Measurements from ENCODE around the gene JAM2. TPM values are rescaled to one million over a fixed set of nuclear protein-coding genes. Genes with fewer than 3 reads are reported as not detected.

The JAM2 gene, protein sequence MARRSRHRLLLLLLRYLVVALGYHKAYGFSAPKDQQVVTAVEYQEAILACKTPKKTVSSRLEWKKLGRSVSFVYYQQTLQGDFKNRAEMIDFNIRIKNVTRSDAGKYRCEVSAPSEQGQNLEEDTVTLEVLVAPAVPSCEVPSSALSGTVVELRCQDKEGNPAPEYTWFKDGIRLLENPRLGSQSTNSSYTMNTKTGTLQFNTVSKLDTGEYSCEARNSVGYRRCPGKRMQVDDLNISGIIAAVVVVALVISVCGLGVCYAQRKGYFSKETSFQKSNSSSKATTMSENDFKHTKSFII
- polyA plus RNA-seq (2013, experiment 1 of 2) = 0.06 TPM
- polyA plus RNA-seq (2013, experiment 2 of 2) = 0.12 TPM

DNA sequence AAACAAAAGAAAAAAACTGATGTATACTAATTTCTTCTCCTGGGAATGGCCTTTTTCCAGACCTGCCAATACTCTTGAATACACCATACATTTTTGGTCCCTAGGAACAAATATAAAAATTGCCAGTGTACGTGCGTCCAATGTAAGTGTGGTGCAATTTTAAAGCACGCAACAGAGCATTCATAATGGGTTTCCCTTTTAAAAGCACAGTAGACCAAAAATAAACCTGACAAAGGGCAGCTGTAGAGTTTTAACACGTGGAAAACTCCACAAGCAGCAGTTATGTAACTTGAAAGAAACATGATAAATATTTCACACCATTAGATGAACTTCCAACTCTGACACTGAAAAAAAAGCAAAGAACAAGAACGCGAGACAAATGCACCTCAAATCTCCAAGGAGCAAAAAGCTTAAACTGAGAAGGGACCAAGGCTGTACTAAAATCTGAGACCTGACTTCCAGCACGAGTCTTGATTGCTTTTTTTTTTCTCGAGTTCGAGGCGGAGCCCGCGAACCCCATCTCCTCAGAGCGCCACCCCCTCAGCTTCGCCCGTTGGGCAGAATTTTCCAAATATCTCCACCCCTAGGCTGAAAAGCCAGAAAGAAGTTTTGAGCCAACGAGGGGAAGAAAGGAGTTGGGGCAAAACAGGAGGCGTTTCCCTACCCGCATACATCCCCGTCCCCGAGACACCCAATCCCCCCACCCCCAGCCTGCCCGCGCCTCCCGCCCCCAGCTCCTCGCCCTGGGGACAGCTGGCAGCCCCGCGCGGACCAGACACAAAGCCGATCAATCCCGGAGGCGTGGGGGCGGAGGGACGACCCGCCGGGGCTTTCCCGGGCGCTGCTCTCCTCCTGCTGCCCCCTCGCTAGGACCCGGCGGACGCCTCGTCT, at the start of gene JAM2:
TSS of gene JAM2 (plus strand) at position 599 of the 891 bp plus-strand sequence. CDS start 564 bp downstream, outside the sequence.
- Histone ChIP-seq H2BK5ac (ENCODE audit: low read depth, low read length, poor library complexity, severe bottlenecking) (no peak within 1 kb of the TSS), H3K4ac (ENCODE audit: low read depth in 1 of 2, low read length in 2 of 2) (no peak within 1 kb of the TSS), H3K27me3 (ENCODE audit: control insufficient read depth in 1 of 2, insufficient read depth in 1 of 2, low read length in 2 of 2) (peaks cover 0 to 19% of the 10 kb centered on the region in 2 experiments), H4K91ac (ENCODE audit: low read length) (no peak within 1 kb of the TSS), H3K4me3 (ENCODE audit: insufficient read depth in 1 of 2, low read depth in 1 of 2, low read length in 2 of 2) (peak within 1 kb of the TSS; percentile 63 to 83), H3K9me3 (ENCODE audit: control insufficient read depth, low read length) (no peaks in the 10 kb centered on the region), H2AK5ac (ENCODE audit: low read length, severe bottlenecking) (no peak within 1 kb of the TSS), H2BK15ac (ENCODE audit: low read depth, poor library complexity, severe bottlenecking) (no peak within 1 kb of the TSS), H3K14ac (ENCODE audit: low read length in 2 of 2) (peak within 1 kb of the TSS in 1 of 2 experiments; percentile 22), H3K9ac (ENCODE audit: low read length) (peak within 1 kb of the TSS; percentile 84), H2AFZ (ENCODE audit: low read depth, low read length) (peak within 1 kb of the TSS; percentile 54), H2BK120ac (ENCODE audit: low read depth, low read length) (no peak within 1 kb of the TSS), H4K8ac (ENCODE audit: low read length) (no peak within 1 kb of the TSS), H3K27ac (ENCODE audit: low read length, poor library complexity, severe bottlenecking) (no peak within 1 kb of the TSS), H3K4me1 (ENCODE audit: control insufficient read depth, insufficient read depth, low read depth, low read length) (peaks cover 8% of the 10 kb centered on the region), H3K18ac (ENCODE audit: low read depth in 1 of 2, low read length in 2 of 2) (no peak within 1 kb of the TSS), H3K79me1 (replicated peaks; ENCODE audit: low read length, poor library complexity, severe bottlenecking) (no peaks in the 10 kb centered on the region), H3K4me2 (ENCODE audit: low read length, poor library complexity, severe bottlenecking) (peak within 1 kb of the TSS; percentile 90), H3K36me3 (ENCODE audit: control insufficient read depth in 1 of 2, insufficient read depth in 2 of 2, low read depth in 1 of 2, low read length in 2 of 2) (no peaks in the 10 kb centered on the region), H2BK12ac (ENCODE audit: low read length in 2 of 2) (no peak within 1 kb of the TSS), H3K23ac (ENCODE audit: low read length in 2 of 2) (peak within 1 kb of the TSS in 1 of 2 experiments; percentile 93)
- DNase-seq = peak; percentile 35
- 10% methylated on average over 28 of the region's 41 CpGs for WGBS

DNA sequence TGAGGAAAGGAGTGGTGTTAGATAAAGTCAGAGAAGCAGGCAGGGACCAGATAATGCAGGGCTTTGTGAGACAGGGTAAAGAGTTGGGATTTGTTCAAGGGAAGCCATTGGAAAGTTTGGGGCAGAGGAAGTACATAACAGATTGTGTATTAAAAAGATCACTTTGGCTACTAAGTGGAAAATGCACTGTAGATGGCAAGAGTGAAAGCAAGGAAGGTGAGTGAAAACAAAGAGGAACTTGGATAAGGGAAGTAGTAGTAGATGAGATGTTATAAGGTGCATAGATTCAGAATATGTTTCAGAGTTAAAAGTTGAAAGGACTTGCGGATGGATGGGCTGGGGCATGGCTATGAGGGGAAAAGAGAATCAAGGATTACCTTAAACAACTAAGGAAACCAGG, 49.2 kb upstream of the JAM2 start:
- Histone ChIP-seq H3K4ac (ENCODE audit: low read depth in 1 of 2, low read length in 2 of 2) (no peak overlapping the region), H3K27me3 (ENCODE audit: control insufficient read depth in 1 of 2, insufficient read depth in 1 of 2, low read length in 2 of 2) (no peaks in the 10 kb centered on the region), H3K23ac (ENCODE audit: low read length in 2 of 2) (no peak overlapping the region), H3K4me3 (ENCODE audit: insufficient read depth in 1 of 2, low read depth in 1 of 2, low read length in 2 of 2) (no peak overlapping the region), H3K18ac (ENCODE audit: low read depth in 1 of 2, low read length in 2 of 2) (no peak overlapping the region), H3K27ac (ENCODE audit: low read length, poor library complexity, severe bottlenecking) (no peak overlapping the region), H3K79me1 (replicated peaks; ENCODE audit: low read length, poor library complexity, severe bottlenecking) (peaks cover 21% of the 10 kb centered on the region), H2BK120ac (ENCODE audit: low read depth, low read length) (no peak overlapping the region), H2AFZ (ENCODE audit: low read depth, low read length) (no peak overlapping the region), H4K91ac (ENCODE audit: low read length) (no peak overlapping the region), H4K8ac (ENCODE audit: low read length) (no peak overlapping the region), H2AK5ac (ENCODE audit: low read length, severe bottlenecking) (no peak overlapping the region), H3K4me2 (ENCODE audit: low read length, poor library complexity, severe bottlenecking) (no peak overlapping the region), H3K9me3 (ENCODE audit: control insufficient read depth, low read length) (no peaks in the 10 kb centered on the region), H2BK15ac (ENCODE audit: low read depth, poor library complexity, severe bottlenecking) (no peak overlapping the region), H3K9ac (ENCODE audit: low read length) (no peak overlapping the region), H2BK12ac (ENCODE audit: low read length in 2 of 2) (no peak overlapping the region), H3K4me1 (ENCODE audit: control insufficient read depth, insufficient read depth, low read depth, low read length) (no peaks in the 10 kb centered on the region), H3K36me3 (ENCODE audit: control insufficient read depth in 1 of 2, insufficient read depth in 2 of 2, low read depth in 1 of 2, low read length in 2 of 2) (peaks cover 3 to 89% of the 10 kb centered on the region in 2 experiments), H3K14ac (ENCODE audit: low read length in 2 of 2) (no peak overlapping the region), H2BK5ac (ENCODE audit: low read depth, low read length, poor library complexity, severe bottlenecking) (no peak overlapping the region)
- no peak for DNase-seq
- WGBS = 100% methylated on average over 1 of the region's 1 CpG

DNA sequence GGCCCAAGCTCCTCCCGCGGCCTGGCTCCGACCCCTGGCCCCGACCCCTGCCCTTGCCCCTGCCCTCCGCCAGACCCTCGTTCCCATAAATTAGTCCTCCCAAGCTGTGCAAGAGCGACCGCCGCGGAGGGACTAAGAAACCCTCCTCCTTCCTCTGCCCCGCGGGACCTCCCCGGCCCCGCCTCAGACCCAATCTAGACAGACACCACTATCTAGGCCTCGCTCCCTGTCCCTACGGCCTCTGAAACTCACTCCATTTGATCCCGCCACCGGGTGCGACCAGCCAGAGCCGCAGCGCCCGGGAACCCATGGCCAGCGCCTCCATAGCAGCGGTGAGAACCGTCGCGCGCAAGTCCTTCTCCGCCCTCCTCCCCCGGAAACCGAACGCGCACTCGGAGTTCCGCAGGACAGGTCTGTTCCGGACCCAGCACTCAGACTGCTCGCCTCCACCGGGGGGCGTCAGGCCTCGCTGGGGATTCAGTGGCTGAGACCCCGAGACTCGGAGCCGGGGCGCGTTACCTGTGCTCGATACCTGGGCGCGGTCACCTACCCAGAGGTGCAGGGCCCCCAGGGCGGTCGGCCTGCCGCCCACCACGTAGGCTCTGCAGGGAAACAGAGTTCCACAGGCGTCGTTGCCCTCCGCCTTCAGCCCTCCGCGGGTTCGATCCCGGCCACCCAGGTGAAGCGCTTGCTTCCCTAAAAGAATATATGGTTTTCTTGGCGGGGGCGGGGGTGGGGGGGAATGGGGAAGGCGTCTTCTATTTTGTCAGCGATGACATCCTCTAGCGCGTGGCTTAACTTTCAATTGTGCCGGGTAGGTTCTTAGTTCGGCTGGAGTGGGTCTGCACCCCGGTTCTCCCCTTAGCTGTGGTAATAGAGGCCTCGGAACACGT, 31.7 kb upstream of the JAM2 start, which contains the start of gene MRPL39:
TSS of gene MRPL39 (minus strand) at position 331 of the 893 bp plus-strand sequence. CDS start at position 325, 6 bp downstream.
- H4K91ac ChIP-seq (ENCODE audit: low read length) = peak within 1 kb of the TSS; percentile 59
- H3K27me3 ChIP-seq (ENCODE audit: control insufficient read depth in 1 of 2, insufficient read depth in 1 of 2, low read length in 2 of 2) = no peaks in the 10 kb centered on the region
- peaks cover 3 to 36% of the 10 kb centered on the region in 2 experiments for H3K36me3 ChIP-seq (ENCODE audit: control insufficient read depth in 1 of 2, insufficient read depth in 2 of 2, low read depth in 1 of 2, low read length in 2 of 2)
- peaks cover 18% of the 10 kb centered on the region for H3K79me1 ChIP-seq (replicated peaks; ENCODE audit: low read length, poor library complexity, severe bottlenecking)
- peak within 1 kb of the TSS; percentile 80 to 95 for H3K18ac ChIP-seq (ENCODE audit: low read depth in 1 of 2, low read length in 2 of 2)
- WGBS = 3% methylated on average over 69 of the region's 71 CpGs
- peak within 1 kb of the TSS; percentile 99 for H4K8ac ChIP-seq (ENCODE audit: low read length)
- no peaks in the 10 kb centered on the region for H3K9me3 ChIP-seq (ENCODE audit: control insufficient read depth, low read length)
- no peak within 1 kb of the TSS for H3K23ac ChIP-seq (ENCODE audit: low read length in 2 of 2)
- H3K9ac ChIP-seq (ENCODE audit: low read length) = peak within 1 kb of the TSS; percentile 96
- peak within 1 kb of the TSS in 1 of 2 experiments; percentile 66 for H2BK12ac ChIP-seq (ENCODE audit: low read length in 2 of 2)
- H3K4me2 ChIP-seq (ENCODE audit: low read length, poor library complexity, severe bottlenecking) = peak within 1 kb of the TSS; percentile 91
- H2AFZ ChIP-seq (ENCODE audit: low read depth, low read length) = peak within 1 kb of the TSS; percentile 100
- H3K4ac ChIP-seq (ENCODE audit: low read depth in 1 of 2, low read length in 2 of 2) = peak within 1 kb of the TSS in 1 of 2 experiments; percentile 73
- H2BK15ac ChIP-seq (ENCODE audit: low read depth, poor library complexity, severe bottlenecking) = peak within 1 kb of the TSS; percentile 89
- peak within 1 kb of the TSS in 1 of 2 experiments; percentile 83 for H3K14ac ChIP-seq (ENCODE audit: low read length in 2 of 2)
- H3K4me3 ChIP-seq (ENCODE audit: insufficient read depth in 1 of 2, low read depth in 1 of 2, low read length in 2 of 2) = peak within 1 kb of the TSS; percentile 81 to 93
- no peak within 1 kb of the TSS for H2AK5ac ChIP-seq (ENCODE audit: low read length, severe bottlenecking)
- peak within 1 kb of the TSS; percentile 93 for H2BK120ac ChIP-seq (ENCODE audit: low read depth, low read length)
- peak within 1 kb of the TSS; percentile 80 for H2BK5ac ChIP-seq (ENCODE audit: low read depth, low read length, poor library complexity, severe bottlenecking)
- peak; percentile 90 for DNase-seq
- peaks cover 5% of the 10 kb centered on the region for H3K4me1 ChIP-seq (ENCODE audit: control insufficient read depth, insufficient read depth, low read depth, low read length)
- H3K27ac ChIP-seq (ENCODE audit: low read length, poor library complexity, severe bottlenecking) = peak within 1 kb of the TSS; percentile 81

Data from mesenchymal stem cell (in vitro differentiated cells and primary cell).